GM18526 (cell line): ENCODE data around the gene GCSH.

ENCODE experiments used
- POLR2A ChIP-seq: IDR thresholded peaks from 3 replicates; pipeline ENCODE4 v1.6.1; 2011; ENCODE audit not compliant: insufficient read length; ENCODE audit errors: extremely low read depth

Gene GCSH

GRCh38 chr16:81035975-81036750 is 60.0 kb downstream of the GCSH start:
- TF ChIP-seq POLR2A: no peak

- peak; percentile 53 for TF ChIP-seq POLR2A
Observed at GRCh38 chr16:81035398-81035974, 60.7 kb downstream of the GCSH start, which contains the start of gene ATMIN. Gene ATMIN, plus strand, starts transcription at chr16:81035842. Its CDS starts 29 bp downstream, at chr16:81035871.
